GM18873 (cell line): ENCODE results near the gene TUBB6.

ENCODE experiments used
- ATAC-seq: cut with Tn5 transposase; IDR thresholded peaks from one replicate; pipeline ENCODE4 v1.9.1; 2021; ENCODE audit warnings: mild to moderate bottlenecking, moderate library complexity, moderate number of reproducible peaks; ENCODE audit not compliant: unreplicated experiment, low FRiP score

Gene TUBB6

GRCh38 chr18:12307701-12308385, at the start of gene TUBB6:
TUBB6 (plus strand) TSS chr18:12308241; CDS start chr18:12308293, 52 bp downstream.
- ATAC-seq = no peak

DNA sequence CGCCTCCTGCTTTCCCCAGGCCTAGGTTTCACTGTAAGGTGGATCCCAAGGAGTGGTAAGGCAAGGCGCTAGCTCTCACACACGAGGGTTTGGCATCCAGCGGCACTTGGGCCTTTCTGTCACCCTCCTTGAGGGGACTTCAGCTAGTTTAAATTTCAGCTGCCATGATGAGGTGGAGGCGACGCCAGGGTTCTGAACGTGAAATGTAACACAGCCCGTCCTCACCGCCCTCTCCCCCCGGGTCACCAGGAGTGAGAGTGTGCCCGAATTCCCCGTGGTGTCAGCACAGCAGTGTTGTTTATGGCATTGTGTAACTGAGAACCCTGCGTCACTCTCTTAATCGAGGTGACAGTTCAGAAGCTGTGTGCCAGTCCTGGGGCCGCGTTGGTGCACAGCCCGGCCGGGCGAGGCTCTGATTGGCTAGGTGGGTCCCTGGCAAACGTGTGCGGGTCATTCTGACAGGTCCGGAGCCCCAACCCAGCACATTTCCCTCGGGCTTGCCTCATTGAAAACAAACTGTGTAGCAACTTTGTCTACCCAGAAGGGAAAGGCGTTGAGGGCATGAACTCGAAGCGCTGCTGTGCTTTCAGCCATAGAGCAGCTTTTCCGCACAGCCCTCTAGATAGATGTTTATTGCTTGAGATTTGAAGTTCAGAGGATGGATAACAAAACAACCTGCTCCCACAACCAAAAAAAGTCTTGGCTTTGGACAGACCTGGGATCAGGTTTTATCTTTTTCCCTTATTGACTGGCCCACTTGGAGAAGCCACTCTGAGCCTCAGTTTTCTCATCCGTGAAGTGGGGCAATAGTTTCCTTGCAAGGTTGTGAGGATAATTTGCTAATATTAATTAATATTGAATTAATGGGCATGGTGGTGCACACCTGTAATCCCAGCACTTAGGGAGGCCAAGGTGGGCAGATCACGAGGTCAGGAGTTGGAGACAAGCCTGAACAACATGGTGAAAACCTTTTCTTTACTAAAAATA, 49.0 kb upstream of the TUBB6 start:
- no peak for ATAC-seq

GRCh38 chr18:12262748-12263147, 45.3 kb upstream of the TUBB6 start:
- ATAC-seq = no peak

DNA sequence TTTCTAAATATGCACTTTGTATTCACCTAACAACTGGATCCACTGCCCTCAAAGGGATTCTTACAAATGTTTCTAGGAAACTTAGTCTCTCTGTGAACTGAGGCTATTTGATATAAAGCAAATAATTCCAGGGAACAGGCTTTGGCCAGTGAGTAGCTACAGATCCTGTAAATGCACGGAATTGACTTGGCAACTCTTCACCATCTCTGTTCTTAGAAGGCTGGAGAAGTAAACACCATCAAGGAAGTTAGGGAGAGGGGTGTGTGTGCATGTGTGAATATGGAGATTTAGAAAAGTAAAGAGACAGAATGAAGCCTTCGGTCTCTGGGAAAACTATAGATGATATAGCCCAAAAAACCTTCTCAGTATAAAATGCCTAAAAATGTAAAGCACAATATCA, 43.2 kb upstream of the TUBB6 start:
- ATAC-seq = no peak

DNA sequence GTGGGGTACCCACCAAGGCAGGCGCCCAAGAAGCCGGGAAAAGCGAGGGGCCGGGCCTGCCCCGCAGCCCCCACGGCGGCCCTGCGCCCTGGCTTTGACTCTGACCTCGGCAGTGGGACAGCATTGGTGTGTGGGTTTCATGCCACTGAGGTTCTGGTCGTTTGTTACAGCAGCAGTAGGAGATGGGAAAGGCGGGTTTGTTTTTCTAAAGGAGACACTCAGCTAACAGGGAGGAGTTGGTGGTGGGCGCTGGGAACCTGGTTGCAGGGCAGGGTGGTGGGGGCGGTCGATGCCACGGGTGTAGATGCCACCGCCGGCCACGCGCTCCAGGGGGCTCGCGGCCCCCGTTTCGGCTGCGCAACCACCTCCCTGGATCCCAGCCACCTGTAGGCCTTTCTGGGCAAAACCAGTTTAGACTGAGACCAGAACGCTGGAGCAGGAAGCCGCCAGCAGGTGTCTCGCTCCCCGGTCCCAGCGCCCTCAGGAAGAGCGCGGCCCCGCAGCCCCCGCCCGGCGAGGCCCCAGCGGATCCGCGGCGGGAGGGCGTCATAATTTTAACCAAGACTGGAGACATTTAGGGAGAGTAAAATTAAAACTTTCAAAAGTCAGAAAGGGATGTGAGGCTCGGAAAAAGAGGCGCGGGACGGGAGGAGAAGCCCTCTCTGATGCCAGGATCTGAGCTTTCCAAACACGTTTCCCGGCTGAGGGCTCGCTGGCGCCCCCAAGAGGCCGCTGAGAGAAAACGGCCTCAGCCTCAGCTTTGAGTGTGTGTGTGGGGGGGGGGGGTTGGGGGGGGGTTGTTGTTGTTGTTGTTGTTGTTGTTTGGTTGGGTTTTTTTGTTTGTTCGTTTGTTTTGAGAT, 36.4 kb upstream of the TUBB6 start:
- no peak for ATAC-seq

DNA sequence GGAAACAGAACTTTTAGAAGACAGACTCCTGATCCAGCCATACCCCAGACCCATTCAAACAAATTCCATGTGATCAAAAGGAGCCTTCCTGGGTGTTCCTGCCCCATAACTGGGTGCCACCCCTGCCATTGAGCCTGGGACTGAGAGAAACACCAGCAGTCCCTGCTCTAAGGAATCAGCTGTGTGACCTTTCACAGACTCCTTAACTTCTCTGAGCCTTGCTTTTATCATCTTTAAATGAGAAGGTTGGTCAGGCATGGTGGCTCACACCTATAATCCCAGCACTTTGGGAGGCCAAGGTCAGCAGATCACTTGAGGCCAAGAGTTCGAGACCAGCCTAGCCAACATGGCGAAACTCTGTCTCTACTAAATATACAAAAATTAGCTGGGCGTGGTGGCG, 33.2 kb upstream of the TUBB6 start:
- no peak for ATAC-seq

GRCh38 chr18:12276736-12277554, 31.1 kb upstream of the TUBB6 start:
- ATAC-seq = no peak

DNA sequence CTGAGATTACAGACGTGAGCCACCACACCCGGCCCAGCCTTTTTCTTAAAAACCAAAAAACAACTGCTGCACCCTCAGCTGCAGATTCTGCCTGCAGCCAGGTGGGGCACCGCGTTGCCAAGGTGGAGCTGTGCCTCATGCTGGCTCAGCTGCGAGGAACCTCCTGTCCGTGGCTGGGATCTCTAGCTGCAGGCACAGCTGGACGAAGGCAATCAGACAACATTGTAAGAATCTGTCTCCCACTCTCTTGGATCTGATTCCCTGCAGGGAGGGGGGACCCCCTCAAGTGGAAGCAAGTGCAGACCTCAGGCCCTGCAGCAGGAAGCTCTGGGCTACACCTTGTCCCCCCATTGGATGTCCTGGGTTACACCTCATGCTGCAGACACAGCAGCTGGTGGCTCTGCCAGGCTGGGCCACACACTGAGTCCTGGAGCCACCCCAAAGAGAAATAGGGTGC, 29.8 kb upstream of the TUBB6 start:
- ATAC-seq = no peak

GRCh38 chr18:12278741-12279682, 29.0 kb upstream of the TUBB6 start:
- no peak for ATAC-seq

GRCh38 chr18:12279781-12280531, 28.1 kb upstream of the TUBB6 start:
- ATAC-seq = no peak

GRCh38 chr18:12281861-12282260, 26.2 kb upstream of the TUBB6 start:
- no peak for ATAC-seq

GRCh38 chr18:12282442-12283039, 25.5 kb upstream of the TUBB6 start:
- no peak for ATAC-seq

DNA sequence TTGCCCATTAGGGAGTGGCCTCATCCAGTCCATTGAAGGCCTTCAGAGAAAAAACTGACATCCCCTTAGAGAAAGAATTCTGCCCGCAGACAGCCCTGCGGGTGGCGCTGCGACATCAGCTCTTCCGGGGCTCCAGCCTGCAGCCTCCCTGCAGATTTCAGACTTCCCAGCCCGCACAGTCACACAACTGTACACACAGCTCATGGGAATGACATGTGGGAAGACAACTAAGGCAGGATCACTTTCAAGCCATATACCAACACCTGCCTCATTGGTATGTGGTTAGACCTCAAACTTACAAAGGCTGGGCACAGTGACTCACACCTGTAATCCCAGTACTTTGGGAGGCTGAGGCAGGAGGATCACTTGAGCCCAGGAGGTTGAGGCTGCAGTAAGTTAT, 24.8 kb upstream of the TUBB6 start:
- no peak for ATAC-seq

- ATAC-seq = no peak
Measured at GRCh38 chr18:12283666-12284065, 24.4 kb upstream of the TUBB6 start.

DNA sequence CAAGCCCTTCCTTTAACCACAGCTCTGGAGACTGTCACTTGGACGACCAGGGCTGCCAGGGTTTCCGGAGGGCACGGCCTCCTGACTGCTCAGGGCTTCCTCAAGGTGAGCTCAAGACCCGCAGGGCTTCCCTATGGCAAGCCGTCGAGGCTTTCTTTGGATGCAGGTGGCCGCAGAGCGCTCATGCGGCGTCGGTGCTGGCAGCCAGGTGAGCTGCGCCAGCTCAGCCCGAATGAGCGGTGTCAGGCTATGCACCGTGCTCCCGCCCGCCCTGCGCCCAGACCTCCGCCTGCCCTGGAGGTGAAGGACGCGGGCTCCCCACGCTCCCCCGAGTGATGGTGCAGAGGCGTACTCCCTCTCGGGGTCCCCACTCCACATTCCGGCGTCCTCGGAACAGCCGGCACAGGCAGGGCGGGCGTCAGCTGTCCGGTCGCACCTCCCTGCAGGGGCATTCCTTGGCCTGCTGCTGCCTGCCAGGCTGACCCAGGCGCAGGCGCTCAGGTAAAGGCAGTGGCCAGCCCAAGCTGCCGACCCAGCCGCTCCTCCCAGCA, 20.8 kb upstream of the TUBB6 start:
- ATAC-seq = no peak

- no peak for ATAC-seq
Measured at GRCh38 chr18:12287684-12288402, 20.2 kb upstream of the TUBB6 start.

GRCh38 chr18:12288403-12288755, 19.7 kb upstream of the TUBB6 start:
- ATAC-seq = no peak
